C4-2B (cell line): Measurements from ENCODE around the gene DPM2.

Source experiments
- ZFX ChIP-seq: fragments of 450-650 bp; IDR thresholded peaks from 2 replicates; pipeline ENCODE4 v1.6.1; 2017
- TF ChIP-seq, protein P1 (sequence below): fragments of 450-650 bp; conservative IDR thresholded peaks from 2 replicates; pipeline ENCODE4 v1.5.1; 2017; ENCODE audit warnings: mild to moderate bottlenecking

- TF ChIP-seq, protein P1, sequence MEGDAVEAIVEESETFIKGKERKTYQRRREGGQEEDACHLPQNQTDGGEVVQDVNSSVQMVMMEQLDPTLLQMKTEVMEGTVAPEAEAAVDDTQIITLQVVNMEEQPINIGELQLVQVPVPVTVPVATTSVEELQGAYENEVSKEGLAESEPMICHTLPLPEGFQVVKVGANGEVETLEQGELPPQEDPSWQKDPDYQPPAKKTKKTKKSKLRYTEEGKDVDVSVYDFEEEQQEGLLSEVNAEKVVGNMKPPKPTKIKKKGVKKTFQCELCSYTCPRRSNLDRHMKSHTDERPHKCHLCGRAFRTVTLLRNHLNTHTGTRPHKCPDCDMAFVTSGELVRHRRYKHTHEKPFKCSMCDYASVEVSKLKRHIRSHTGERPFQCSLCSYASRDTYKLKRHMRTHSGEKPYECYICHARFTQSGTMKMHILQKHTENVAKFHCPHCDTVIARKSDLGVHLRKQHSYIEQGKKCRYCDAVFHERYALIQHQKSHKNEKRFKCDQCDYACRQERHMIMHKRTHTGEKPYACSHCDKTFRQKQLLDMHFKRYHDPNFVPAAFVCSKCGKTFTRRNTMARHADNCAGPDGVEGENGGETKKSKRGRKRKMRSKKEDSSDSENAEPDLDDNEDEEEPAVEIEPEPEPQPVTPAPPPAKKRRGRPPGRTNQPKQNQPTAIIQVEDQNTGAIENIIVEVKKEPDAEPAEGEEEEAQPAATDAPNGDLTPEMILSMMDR = no peak
- no peak for TF ChIP-seq ZFX
Observed at GRCh38 chr9:127959841-127960409, 22.3 kb upstream of the DPM2 start.
